H1 (cell line): ENCODE data around the gene NUAK1. TPM values are rescaled to one million over a fixed set of nuclear protein-coding genes. Genes with fewer than 3 reads are reported as not detected.

Experiments used
- CBX8 ChIP-seq: fragments of 300-800, 300-1000 bp; sonication (generic); IDR thresholded peaks from 2 replicates; pipeline ENCODE4 v1.7.1; 2016; ENCODE audit warnings: low read depth, low read length, borderline replicate concordance
- CHD1 ChIP-seq: IDR thresholded peaks from 2 replicates; pipeline ENCODE4 v1.6.1; 2012; ENCODE audit warnings: low read depth, low read length, improper control_type of control experiment
- EGR1 ChIP-seq: IDR thresholded peaks from 2 replicates; pipeline ENCODE4 v1.6.1; 2011; ENCODE audit warnings: low read depth, low read length, borderline replicate concordance
- EZH2 ChIP-seq: fragments of 200-600 bp; sonication (generic); IDR thresholded peaks from 2 replicates; pipeline ENCODE4 v1.7.1; 2012; ENCODE audit warnings: low read depth, mild to moderate bottlenecking, moderate library complexity, low read length, inconsistent platforms; ENCODE audit not compliant: severe bottlenecking
- HDAC6 ChIP-seq: IDR thresholded peaks from one replicate; pipeline ENCODE4 v1.7.1; 2012; ENCODE audit warnings: low read depth, mild to moderate bottlenecking, inconsistent platforms, low read length, moderate library complexity
- RNF2 ChIP-seq: fragments of 200-900, 300-1000 bp; sonication (generic); IDR thresholded peaks from 2 replicates; pipeline ENCODE4 v1.7.1; 2016; ENCODE audit warnings: borderline replicate concordance, low read depth, mild to moderate bottlenecking, antibody characterized with exemption, low read length; ENCODE audit not compliant: poor library complexity, severe bottlenecking; ENCODE audit errors: missing control alignments
- SIRT6 ChIP-seq: IDR thresholded peaks from one replicate; pipeline ENCODE4 v1.7.1; 2012; ENCODE audit warnings: low read length, inconsistent platforms
- polyA plus RNA-seq, 7 experiments: library from polyadenylated mRNA; depleted of rRNA in 3 of 7; stranded (reverse) in 5 of 7; unstranded in 2 of 7; fragments of >200 nt in 5 of 7; fragments of 200-250 nt in 2 of 7; gene quantifications; 1 replicate in 5 of 7; 2 replicates in 1 of 7; 4 replicates in 1 of 7; pipeline versions ENCODE4 v1.2.1 to v1.2.3, GENCODE V29; 2011 to 2013; ENCODE audit warnings: missing spikeins in 2 of 7, mixed read lengths in 2 of 7
- total RNA-seq: library from RNA; stranded (reverse); fragmentation: NEBNext Ultra II Directional; extraction: Animal tissue kit (Norgen Biotek cat#: 25700); gene quantifications from 2 replicates; pipeline ENCODE4 v1.2.1, GENCODE V29; 2021

NUAK1 gene
- total and polyA plus RNA-seq, 2 of the 8 experiments (the other 6 are each of a cell fraction or from before 2014, with no cell fraction given) = 6.7 to 18.2 TPM

DNA sequence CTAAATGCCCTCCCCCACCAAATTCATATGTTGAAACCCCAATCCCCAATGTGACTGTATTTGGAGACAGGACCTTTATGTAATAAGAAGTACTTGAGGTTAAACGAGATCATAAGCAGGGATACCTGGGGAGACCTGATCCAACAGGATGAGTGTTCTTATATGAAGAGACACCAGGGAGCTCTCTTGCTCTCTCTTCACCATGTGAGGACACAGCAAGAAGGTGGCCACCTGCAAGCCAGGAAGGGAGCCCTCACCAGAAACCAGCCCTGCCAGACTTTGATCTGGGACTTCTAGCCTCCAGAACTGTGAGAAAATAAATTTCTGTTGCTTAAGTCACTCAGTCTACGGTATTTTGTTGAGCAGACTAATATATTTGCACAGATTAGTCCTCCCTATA is 113.6 kb downstream of the NUAK1 start (continued):
- no peak for TF ChIP-seq RNF2
- TF ChIP-seq EZH2 = no peak
- no peak for TF ChIP-seq HDAC6
- no peak for TF ChIP-seq CBX8
- no peak for TF ChIP-seq EGR1
- no peak for TF ChIP-seq SIRT6
- no peak for TF ChIP-seq CHD1
